ENCODE results near the gene UCK1. TPM values are rescaled to one million over a fixed set of nuclear protein-coding genes. Genes with fewer than 3 reads are reported as not detected.
A peak's percentile ranks its signal among the peaks of the same experiment; 100 is the strongest.

The UCK1 gene
- total RNA-seq, 2 donors from 2014 or later = 24.9 to 37.4 TPM

DNA sequence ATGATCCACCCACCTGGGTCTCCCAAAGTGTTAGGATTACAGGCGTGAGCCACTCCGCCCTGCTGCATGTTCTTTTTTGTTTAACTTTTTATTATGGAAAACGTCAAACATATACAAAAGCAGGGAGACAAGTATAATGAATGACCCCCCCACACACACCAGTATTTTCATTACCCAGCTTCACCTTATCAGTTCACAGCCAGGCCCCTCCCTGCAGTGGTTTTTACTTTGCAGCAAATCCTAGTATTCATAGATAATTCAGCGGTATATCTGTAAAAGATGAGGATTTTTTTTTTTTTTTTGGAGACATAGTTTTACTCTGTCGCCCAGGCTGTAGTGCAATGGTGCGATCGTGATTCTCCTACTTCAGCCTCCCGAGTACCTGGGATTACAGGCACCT is 26.1 kb downstream of the UCK1 start:
- Mint-ChIP-seq H3K4me1 (ENCODE audit: low read depth in 2 of 2) (peaks cover 33 to 34% of the 10 kb centered on the region in 2 donors), H3K9me3 (no peaks in the 10 kb centered on the region), H3K27ac (no peak overlapping the region), H3K36me3 (no peaks in the 10 kb centered on the region), H3K4me3 (no peak overlapping the region), H3K27me3 (peaks cover 0 to 5% of the 10 kb centered on the region in 2 donors)
- ATAC-seq (no peak), DNase-seq (ENCODE audit: low spot score) (no peak)

- Mint-ChIP-seq H3K4me3 (peak overlapping the region; percentile 94), H3K36me3 (no peaks in the 10 kb centered on the region), H3K27me3 (peaks cover 0 to 5% of the 10 kb centered on the region in 2 donors), H3K9me3 (no peaks in the 10 kb centered on the region), H3K4me1 (ENCODE audit: low read depth in 2 of 2) (peaks cover 38 to 43% of the 10 kb centered on the region in 2 donors), H3K27ac (peak overlapping the region; percentile 69 to 74)
- peak; percentile 46 to 68 for ATAC-seq
- DNase-seq (ENCODE audit: low spot score) = no peak
Observed at GRCh38 chr9:131503626-131504465, 27.2 kb downstream of the UCK1 start.

DNA sequence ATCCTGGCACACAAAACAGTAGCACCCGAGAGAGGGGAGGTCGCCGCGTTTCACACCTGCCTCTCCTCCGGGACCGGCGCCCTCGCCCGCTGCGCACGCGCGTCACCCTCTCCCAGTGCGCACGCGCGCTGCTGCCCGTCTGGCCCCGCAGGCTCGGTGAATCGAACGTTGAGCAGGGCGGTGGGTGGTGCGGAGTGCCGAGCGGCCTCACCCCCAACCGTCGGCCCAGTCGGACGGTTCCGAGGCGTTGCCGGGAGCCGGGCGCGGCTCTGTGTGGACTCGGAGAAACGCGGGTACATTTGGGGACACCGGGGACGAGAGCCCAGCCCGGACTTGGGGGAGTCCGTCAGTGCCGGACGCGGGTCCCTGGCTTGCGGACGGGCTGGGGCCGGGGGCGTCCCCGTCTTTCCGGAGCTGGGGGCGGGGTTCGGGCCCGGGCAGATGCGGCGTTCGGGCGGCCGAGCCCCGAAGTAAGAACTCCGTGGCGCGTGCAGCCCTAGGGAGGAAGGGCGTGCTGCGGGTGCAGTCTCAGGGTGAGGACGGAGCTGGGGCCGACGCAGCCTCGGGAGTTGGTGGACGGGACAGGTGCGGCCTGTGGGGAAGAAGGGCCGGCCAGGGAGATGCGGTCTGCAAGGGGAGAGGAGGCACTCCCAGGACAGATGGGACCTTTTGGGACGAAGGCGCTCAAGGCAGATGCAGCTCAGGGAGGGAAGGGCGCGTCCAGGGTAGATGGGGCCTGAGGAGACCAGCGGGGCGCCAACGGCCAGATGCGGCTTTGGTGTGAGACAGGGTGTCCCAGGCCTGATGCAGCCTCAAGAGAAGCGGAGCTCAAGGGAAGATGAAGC is 28.1 kb downstream of the UCK1 start, which contains the start of gene POMT1:
TSS of gene POMT1 (plus strand) at position 138 of the 845 bp plus-strand sequence. CDS start 1,301 bp downstream, outside the sequence.
- H3K36me3 Mint-ChIP-seq = no peaks in the 10 kb centered on the region

DNA sequence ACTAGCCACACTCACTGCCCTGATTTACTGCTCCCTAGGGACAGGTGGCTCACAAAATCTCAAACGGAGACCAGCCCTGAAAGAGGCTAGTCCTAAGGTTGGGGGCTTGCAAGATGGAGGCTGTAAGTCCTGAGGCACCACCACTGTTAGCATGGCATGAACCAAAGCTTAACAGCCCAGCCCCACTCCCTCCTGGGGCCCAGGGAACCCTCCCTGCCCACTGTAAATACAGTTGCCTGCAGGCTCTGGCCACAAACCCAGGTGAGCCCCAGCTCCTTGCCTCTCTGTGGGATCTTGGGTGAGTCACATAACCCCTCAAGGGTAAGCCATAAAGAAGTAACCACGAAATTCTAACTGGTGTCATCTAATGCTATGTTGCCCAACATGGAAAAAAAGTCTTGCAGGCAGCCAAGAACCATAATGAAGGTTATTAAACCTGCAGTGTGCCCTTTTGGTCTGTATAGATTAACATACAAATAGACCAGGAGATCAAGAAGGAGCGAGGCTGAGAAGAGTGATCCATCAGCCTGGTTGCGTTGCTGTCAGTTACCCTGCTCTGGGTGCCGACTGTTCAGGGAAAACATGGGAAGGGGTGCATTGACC is 30.0 kb downstream of the UCK1 start:
- no peaks in the 10 kb centered on the region for H3K36me3 Mint-ChIP-seq

More for the DNA sequence above, 28.1 kb downstream of the UCK1 start, which contains the start of gene POMT1:
- peak; percentile 89 for DNase-seq (ENCODE audit: low spot score)
- peaks cover 0 to 5% of the 10 kb centered on the region in 2 donors for H3K27me3 Mint-ChIP-seq
- ATAC-seq = peak; percentile 84 to 90
- peaks cover 38 to 43% of the 10 kb centered on the region in 2 donors for H3K4me1 Mint-ChIP-seq (ENCODE audit: low read depth in 2 of 2)
- peak within 1 kb of the TSS; percentile 94 for H3K4me3 Mint-ChIP-seq
- H3K27ac Mint-ChIP-seq = peak within 1 kb of the TSS; percentile 69 to 74
- H3K9me3 Mint-ChIP-seq = no peaks in the 10 kb centered on the region

DNA sequence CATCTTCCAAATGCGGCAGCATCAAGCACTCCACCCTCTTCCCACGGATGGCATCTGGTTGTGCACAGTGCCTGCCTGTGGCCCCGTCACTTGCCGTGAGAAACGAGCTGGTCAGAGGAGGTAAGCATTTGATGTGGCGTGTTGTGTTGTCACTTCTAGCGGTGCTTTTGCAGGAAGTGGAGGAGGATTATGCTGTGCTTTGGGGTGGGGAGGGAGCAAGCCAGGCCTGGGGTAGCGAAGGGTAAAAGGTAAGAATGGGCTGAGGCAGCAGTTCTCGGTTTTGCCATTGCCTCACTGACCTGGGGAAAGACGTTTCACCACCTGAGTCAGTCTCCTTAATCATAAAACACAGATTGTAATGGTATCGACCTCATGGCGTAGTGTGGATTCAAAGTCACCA is 30.7 kb downstream of the UCK1 start:
- no peak for DNase-seq (ENCODE audit: low spot score)
- Mint-ChIP-seq H3K27me3 (peaks cover 0 to 5% of the 10 kb centered on the region in 2 donors), H3K27ac (peak overlapping the region; percentile 78 to 83), H3K4me3 (peak overlapping the region; percentile 76), H3K4me1 (ENCODE audit: low read depth in 2 of 2) (peaks cover 38 to 43% of the 10 kb centered on the region in 2 donors), H3K36me3 (no peaks in the 10 kb centered on the region), H3K9me3 (no peaks in the 10 kb centered on the region)
- peak; percentile 13 to 62 for ATAC-seq

More for the DNA sequence above, 30.0 kb downstream of the UCK1 start:
- Mint-ChIP-seq H3K27ac (peak overlapping the region; percentile 78 to 83), H3K4me3 (peak overlapping the region; percentile 76), H3K27me3 (peaks cover 0 to 5% of the 10 kb centered on the region in 2 donors), H3K4me1 (ENCODE audit: low read depth in 2 of 2) (peaks cover 38 to 43% of the 10 kb centered on the region in 2 donors), H3K9me3 (no peaks in the 10 kb centered on the region)
- no peak for DNase-seq (ENCODE audit: low spot score)
- ATAC-seq = peak in 1 of 2 donors; percentile 22

DNA sequence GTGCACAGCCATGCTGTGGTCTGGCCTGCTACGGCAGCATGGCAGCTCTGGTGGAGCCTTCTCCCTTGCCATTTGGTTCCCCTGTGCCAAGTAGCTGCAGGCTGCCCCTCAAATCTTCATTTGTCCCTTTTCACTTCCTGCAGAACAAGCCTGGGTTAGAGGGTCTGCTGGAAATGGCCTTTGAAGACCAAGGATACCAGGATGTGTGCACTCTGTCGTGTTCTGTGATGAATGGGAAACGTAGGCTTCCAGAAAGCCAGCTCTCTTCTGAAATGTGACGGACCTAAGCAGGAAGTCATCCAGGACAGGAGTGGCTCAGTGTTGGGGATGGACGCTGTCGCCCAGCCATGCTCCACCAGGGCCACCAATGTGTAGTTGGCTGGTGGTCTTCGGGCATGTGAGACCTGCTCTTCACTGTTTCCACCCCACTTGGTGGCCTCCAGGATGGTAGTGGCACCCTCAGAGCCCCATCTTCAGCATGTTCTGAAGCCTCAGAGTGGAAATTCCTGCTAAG is 31.8 kb downstream of the UCK1 start:
- no peak for ATAC-seq
- Mint-ChIP-seq H3K27me3 (peaks cover 0 to 2% of the 10 kb centered on the region in 2 donors), H3K4me1 (ENCODE audit: low read depth in 2 of 2) (peaks cover 35 to 38% of the 10 kb centered on the region in 2 donors), H3K36me3 (no peaks in the 10 kb centered on the region), H3K27ac (peak overlapping the region; percentile 78 to 83), H3K9me3 (no peaks in the 10 kb centered on the region), H3K4me3 (no peak overlapping the region)
- no peak for DNase-seq (ENCODE audit: low spot score)

DNA sequence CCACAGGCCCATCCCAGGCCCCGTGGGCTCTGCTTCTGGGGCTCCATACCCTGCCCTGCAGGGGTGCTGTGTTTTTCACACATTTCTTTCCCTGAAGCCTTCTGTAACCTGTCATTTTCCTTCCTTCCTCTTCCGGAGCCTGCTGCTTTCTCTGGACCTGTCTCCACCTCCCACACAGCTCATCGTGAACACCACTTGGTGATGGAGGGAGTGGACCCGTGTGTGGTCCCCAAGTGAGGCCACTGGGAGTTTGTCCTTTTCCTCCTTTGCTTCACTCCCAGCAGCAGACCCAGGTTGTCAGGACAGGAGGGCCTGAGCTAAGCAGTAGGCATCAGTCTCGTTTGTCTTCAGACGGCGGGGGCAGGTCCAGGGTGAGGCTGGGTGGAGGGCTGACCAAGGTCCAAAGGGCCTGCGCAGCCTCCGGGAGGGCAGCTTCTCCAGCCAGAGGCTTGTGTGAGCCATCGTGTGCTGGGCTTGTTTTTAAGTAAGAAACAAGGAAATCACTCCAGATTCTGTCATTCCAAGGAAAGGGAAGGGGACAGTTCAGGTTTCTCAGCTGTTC is 34.1 kb downstream of the UCK1 start:
- ATAC-seq (no peak), DNase-seq (ENCODE audit: low spot score) (no peak)
- H3K9me3 Mint-ChIP-seq = no peaks in the 10 kb centered on the region
- peaks cover 18 to 26% of the 10 kb centered on the region in 2 donors for H3K4me1 Mint-ChIP-seq (ENCODE audit: low read depth in 2 of 2)
- H3K4me3 Mint-ChIP-seq = no peak overlapping the region
- H3K27me3 Mint-ChIP-seq = no peaks in the 10 kb centered on the region
- peaks cover 7% of the 10 kb centered on the region for H3K36me3 Mint-ChIP-seq
- H3K27ac Mint-ChIP-seq = no peak overlapping the region

DNA sequence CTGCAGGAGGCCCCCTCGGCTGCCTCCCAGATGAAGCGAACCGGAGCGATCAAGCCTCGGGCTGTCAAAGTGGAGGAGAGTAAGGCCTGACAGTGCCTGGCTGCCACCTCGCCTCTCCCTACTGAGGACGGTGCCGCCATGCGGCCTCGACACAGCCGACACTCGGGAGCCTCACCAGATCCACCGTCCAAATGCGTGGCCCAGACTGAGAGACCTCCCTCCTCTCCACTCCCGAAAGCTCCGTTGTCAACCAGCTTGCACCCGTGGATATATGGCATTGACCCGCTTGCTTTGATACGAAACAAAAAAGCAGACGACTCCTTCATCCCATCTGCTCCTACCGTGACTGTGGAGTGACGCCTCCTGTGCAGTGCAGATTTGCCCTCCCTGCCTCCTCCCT is 35.3 kb downstream of the UCK1 start:
- no peaks in the 10 kb centered on the region for H3K9me3 Mint-ChIP-seq
- H3K27me3 Mint-ChIP-seq = no peaks in the 10 kb centered on the region
- ATAC-seq = no peak
- H3K27ac Mint-ChIP-seq = no peak overlapping the region
- DNase-seq (ENCODE audit: low spot score) = no peak
- H3K36me3 Mint-ChIP-seq = peaks cover 7% of the 10 kb centered on the region
- H3K4me3 Mint-ChIP-seq = no peak overlapping the region
- H3K4me1 Mint-ChIP-seq (ENCODE audit: low read depth in 2 of 2) = peaks cover 13 to 18% of the 10 kb centered on the region in 2 donors

DNA sequence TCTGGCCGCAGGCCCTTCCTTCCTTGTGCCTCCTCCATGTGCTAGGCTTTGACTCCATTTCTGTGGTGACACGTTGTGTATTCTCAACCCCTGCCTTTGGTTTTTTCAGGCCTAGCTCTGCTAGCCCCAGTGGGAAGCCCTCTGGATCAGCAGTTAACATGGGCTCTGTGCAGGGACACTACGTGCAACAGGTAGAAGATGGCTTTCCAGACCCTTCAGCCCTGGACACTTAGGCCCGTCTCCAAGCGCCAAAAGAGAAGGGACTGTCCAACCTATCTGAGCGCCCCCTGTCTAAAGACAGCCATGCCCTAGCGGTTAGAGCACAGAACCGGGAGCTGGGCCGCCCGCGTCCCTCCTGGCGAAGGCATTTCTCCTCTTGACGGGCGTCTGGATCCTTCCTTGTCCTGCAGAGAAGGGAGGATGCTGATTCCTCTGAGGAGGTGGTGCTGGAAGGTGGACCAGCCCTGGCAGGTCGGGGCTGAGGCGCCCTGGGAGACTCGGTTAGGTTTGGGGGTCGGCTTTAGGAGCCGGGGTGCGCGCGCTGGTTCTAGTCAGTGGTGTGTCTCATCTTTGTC is 36.7 kb downstream of the UCK1 start:
- Mint-ChIP-seq H3K9me3 (no peaks in the 10 kb centered on the region), H3K4me1 (ENCODE audit: low read depth in 2 of 2) (peaks cover 4 to 10% of the 10 kb centered on the region in 2 donors), H3K4me3 (no peak overlapping the region), H3K27me3 (no peaks in the 10 kb centered on the region), H3K36me3 (peaks cover 14% of the 10 kb centered on the region), H3K27ac (no peak overlapping the region)
- ATAC-seq (no peak), DNase-seq (ENCODE audit: low spot score) (no peak)

DNA sequence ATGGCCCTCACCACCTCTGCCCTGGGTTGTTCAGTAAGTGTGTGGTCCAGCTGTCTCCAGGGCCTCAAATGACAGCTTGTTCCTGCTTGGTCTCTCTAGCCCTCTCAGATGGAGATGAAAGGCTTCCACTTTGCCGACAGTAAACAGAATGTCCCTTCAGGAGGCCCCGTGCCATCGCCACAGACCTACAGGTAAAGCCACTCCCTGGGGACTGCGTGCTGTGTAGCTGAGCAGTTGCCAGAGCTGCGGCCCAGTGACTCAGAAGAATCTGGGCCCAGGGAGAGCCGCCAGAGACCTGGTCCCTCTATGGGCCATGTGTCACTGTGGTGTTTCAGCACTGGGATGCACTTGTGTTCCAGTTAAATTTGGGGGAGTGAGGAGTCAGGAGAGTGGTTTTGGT is 39.0 kb downstream of the UCK1 start:
- ATAC-seq (no peak), DNase-seq (ENCODE audit: low spot score) (no peak)
- Mint-ChIP-seq H3K4me1 (ENCODE audit: low read depth in 2 of 2) (peaks cover 0 to 16% of the 10 kb centered on the region in 2 donors), H3K4me3 (no peak overlapping the region), H3K27me3 (no peaks in the 10 kb centered on the region), H3K36me3 (peaks cover 22% of the 10 kb centered on the region), H3K27ac (no peak overlapping the region), H3K9me3 (no peaks in the 10 kb centered on the region)

- Mint-ChIP-seq H3K36me3 (peaks cover 22% of the 10 kb centered on the region), H3K4me1 (ENCODE audit: low read depth in 2 of 2) (peaks cover 0 to 16% of the 10 kb centered on the region in 2 donors), H3K9me3 (no peaks in the 10 kb centered on the region), H3K27me3 (no peaks in the 10 kb centered on the region), H3K4me3 (no peak overlapping the region), H3K27ac (no peak overlapping the region)
- DNase-seq (ENCODE audit: low spot score) = no peak
- ATAC-seq = no peak
Observed at GRCh38 chr9:131491001-131491710, 39.9 kb downstream of the UCK1 start.

DNA sequence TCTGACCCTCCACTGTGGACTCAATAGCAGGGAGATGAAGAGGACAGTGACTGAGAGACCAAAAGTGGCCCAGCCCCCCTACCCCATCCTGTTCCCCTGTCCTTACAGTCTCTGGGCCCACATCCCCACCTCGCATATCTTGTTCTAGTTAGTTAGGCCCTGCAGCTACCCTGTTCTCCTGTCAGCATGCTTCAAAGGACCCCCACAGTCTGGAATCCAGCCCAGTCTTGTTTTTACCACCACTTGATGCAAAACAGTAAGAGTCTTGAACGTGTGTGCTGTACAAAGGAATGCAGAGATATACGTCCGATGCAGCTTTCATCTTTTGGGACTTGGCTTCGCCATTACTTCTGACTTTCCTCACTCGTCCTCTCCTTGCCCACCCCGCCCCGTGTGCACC is 40.5 kb downstream of the UCK1 start:
- Mint-ChIP-seq H3K4me3 (no peak overlapping the region), H3K9me3 (no peaks in the 10 kb centered on the region), H3K36me3 (peaks cover 22% of the 10 kb centered on the region), H3K4me1 (ENCODE audit: low read depth in 2 of 2) (peaks cover 0 to 16% of the 10 kb centered on the region in 2 donors), H3K27me3 (no peaks in the 10 kb centered on the region), H3K27ac (no peak overlapping the region)
- ATAC-seq = no peak
- DNase-seq (ENCODE audit: low spot score) = no peak
